ENCODE data around the gene PICK1. TPM values are rescaled to one million over a fixed set of nuclear protein-coding genes. Genes with fewer than 3 reads are reported as not detected.

PICK1 gene
- total and polyA plus RNA-seq, 11 donors, result 18.8 to 41.5 (median 22.8) TPM

DNA sequence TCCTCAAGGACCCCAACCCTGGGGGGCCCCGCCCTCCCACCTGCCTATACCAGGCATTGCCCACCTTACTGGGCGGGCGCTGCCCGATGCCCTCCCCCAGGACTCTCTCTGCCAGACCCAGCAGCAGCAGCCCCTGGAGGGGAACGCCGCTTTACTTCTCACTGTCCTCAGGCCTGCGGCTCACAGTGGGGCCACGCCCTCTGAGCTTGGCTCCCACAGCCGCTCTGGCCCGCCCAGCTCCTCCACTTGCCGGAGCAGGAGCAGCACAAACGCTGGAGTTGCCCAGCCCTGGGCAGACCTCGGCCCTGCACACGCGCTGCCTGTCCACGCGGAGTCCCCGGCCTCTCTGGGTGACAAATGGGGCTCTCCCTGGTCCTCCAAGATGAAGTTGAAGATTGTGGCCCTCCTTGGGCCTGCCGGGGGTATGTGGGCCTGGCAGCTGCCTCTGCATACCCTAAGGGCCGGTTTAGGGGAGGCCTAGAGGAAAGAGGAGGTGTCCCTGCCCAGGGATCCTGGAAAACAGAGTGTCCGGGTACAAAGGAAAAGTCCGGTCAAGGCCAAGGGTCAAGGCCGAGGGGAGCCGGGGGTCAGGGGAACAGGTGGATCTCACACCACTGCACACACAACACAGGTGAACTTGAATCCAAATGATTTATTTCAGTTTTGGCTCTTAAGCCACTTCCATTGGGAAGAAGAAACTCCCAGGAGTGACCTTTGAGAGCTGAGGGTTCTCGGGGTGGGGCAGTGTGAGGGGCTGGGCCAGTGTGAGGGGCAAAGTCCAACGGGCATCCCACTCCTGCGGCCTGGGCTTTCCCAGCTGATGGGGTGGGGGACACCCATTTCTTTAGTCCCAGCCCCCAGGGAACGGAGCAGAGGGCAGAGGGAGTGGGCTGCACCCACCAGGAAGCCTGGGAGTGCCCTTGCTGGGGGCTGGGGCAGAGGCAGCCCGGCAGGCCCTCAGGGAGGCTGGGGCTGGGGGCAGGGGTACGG, 54.0 kb downstream of the PICK1 start:
- Histone ChIP-seq H3K4me1 (peaks cover 0 to 12% (median 6%) of the 10 kb centered on the region in 12 donors), H3K9me3 (no peaks in the 10 kb centered on the region), H3K27me3 (no peaks in the 10 kb centered on the region), H3K36me3 (peaks cover 0 to 10% (median 0%) of the 10 kb centered on the region in 9 donors), H3K4me3 (no peak overlapping the region), H3K27ac (no peak overlapping the region)
- no peak for TF ChIP-seq CTCF (IDR thresholded peaks at IDR 0.05)
- no peak for TF ChIP-seq POLR2A (IDR thresholded peaks at IDR 0.05)
- intact Hi-C loops (cut with DNase I), result loop anchor here in 5 of 10 donors (5.0 to 10.0 kb wide), 5 partner anchors 94 to 241 kb away; partner anchors contain the start of gene MAFF (in 2 of the 5)
- peak in 1 of 5 donors; percentile 17 for DNase-seq
- no peak for ATAC-seq
- 87 to 92% (median 91%) methylated on average over 25 to 30 of the region's 30 CpGs for WGBS, 4 donors

GRCh38 chr22:38111925-38112355, 54.7 kb downstream of the PICK1 start:
- H3K27me3 ChIP-seq, result no peaks in the 10 kb centered on the region
- 83 to 93% (median 89%) methylated on average over 5 to 11 of the region's 11 CpGs for WGBS, 4 donors
- H3K4me1 ChIP-seq, result peaks cover 0 to 12% (median 6%) of the 10 kb centered on the region in 12 donors
- TF ChIP-seq POLR2A (IDR thresholded peaks at IDR 0.05), result no peak
- TF ChIP-seq CTCF (IDR thresholded peaks at IDR 0.05), result no peak
- no peak overlapping the region for H3K27ac ChIP-seq
- no peak for ATAC-seq
- DNase-seq, result peak in 1 of 5 donors; percentile 16
- peaks cover 0 to 10% (median 0%) of the 10 kb centered on the region in 9 donors for H3K36me3 ChIP-seq
- no peak overlapping the region for H3K4me3 ChIP-seq
- intact Hi-C loops (cut with DNase I), result loop anchor here in 5 of 10 donors (5.0 to 10.0 kb wide), 5 partner anchors 93 to 240 kb away; partner anchors contain the start of gene MAFF (in 2 of the 5)
- H3K9me3 ChIP-seq, result no peaks in the 10 kb centered on the region

- H3K4me3 ChIP-seq, result no peak overlapping the region
- H3K9me3 ChIP-seq, result no peaks in the 10 kb centered on the region
- H3K4me1 ChIP-seq, result peaks cover 0 to 12% (median 6%) of the 10 kb centered on the region in 12 donors
- no peaks in the 10 kb centered on the region for H3K27me3 ChIP-seq
- WGBS, 4 donors, result 80 to 97% (median 96%) methylated on average over 1 to 22 of the region's 22 CpGs
- H3K36me3 ChIP-seq, result peaks cover 0 to 10% (median 0%) of the 10 kb centered on the region in 9 donors
- TF ChIP-seq CTCF (IDR thresholded peaks at IDR 0.05), result no peak
- TF ChIP-seq POLR2A (IDR thresholded peaks at IDR 0.05), result no peak
- intact Hi-C loops (cut with DNase I), result loop anchor here in 5 of 10 donors (5.0 to 10.0 kb wide), 5 partner anchors 92 to 240 kb away; partner anchors contain the start of gene MAFF (in 2 of the 5)
- ATAC-seq (no peak), DNase-seq (peak in 1 of 5 donors; percentile 62)
- no peak overlapping the region for H3K27ac ChIP-seq
These were observed 55.2 kb downstream of the PICK1 start for GRCh38 chr22:38112381-38112780.
